A549 (cell line): ENCODE measurements around the gene VWC2.

Source experiments
- BHLHE40 ChIP-seq: IDR thresholded peaks from 2 replicates; pipeline ENCODE4 v1.6.1; 2012; ENCODE audit warnings: low read depth, low read length, inconsistent platforms
- CHD2 ChIP-seq: fragments of 150-350 bp; IDR thresholded peaks from 2 replicates; pipeline ENCODE4 v1.6.1; 2014; ENCODE audit warnings: low read length; ENCODE audit not compliant: partially characterized antibody
- CTCF ChIP-seq: fragments of >200 bp; sonication (Bioruptor Twin); formaldehyde crosslinking; IDR thresholded peaks from 3 replicates; pipeline ENCODE4 v1.5.1; 2016
- EHMT2 ChIP-seq: fragments of 200-600 bp; sonication (generic); IDR thresholded peaks from 2 replicates; pipeline ENCODE4 v1.6.1; 2016; ENCODE audit warnings: antibody characterized with exemption, low read depth, mild to moderate bottlenecking, moderate library complexity
- ELK1 ChIP-seq: fragments of 150-350 bp; IDR thresholded peaks from 2 replicates; pipeline ENCODE4 v1.6.1; 2014; ENCODE audit warnings: low read depth, mild to moderate bottlenecking, low read length
- EP300 ChIP-seq, 2 experiments: fragments of >200 bp; sonication (Bioruptor Twin); formaldehyde crosslinking; IDR thresholded peaks; 2 replicates in 1 of 2; 3 replicates in 1 of 2; pipeline ENCODE4 v1.6.1; 2016 to 2017
- HDAC2 ChIP-seq: fragments of 200-600 bp; sonication (generic); IDR thresholded peaks from 2 replicates; pipeline ENCODE4 v1.6.1; 2016
- MAX ChIP-seq: IDR thresholded peaks from 2 replicates; pipeline ENCODE4 v1.6.1; 2012
- PBX3 ChIP-seq: IDR thresholded peaks from 2 replicates; pipeline ENCODE4 v1.6.1; 2012
- POLR2A ChIP-seq: IDR thresholded peaks from 2 replicates; pipeline ENCODE4 v1.6.1; 2012; ENCODE audit warnings: mild to moderate bottlenecking, low read length
- REST ChIP-seq: fragments of 200-600 bp; sonication (generic); IDR thresholded peaks from 2 replicates; pipeline ENCODE4 v1.6.1; 2016; ENCODE audit warnings: antibody characterized with exemption, mild to moderate bottlenecking, moderate library complexity
- SREBF2 ChIP-seq: fragments of 450-650 bp; IDR thresholded peaks from 2 replicates; pipeline ENCODE4 v1.6.1; 2014; ENCODE audit warnings: mild to moderate bottlenecking, moderate library complexity

GRCh38 chr7:49778731-49779270, 5.4 kb downstream of the VWC2 start:
- TF ChIP-seq EP300 (IDR thresholded peaks at IDR 0.05) (no peak), MAX (no peak), CTCF (no peak), CHD2 (no peak), BHLHE40 (no peak), PBX3 (no peak), POLR2A (no peak), HDAC2 (no peak), SREBF2 (no peak), EHMT2 (no peak), ELK1 (no peak), REST (no peak)
